ENCODE results near the gene NEK6. TPM values are rescaled to one million over a fixed set of nuclear protein-coding genes. Genes with fewer than 3 reads are reported as not detected.
"Not testable (repeated sequence)": the region's sequence is repeated elsewhere in the genome, so short reads cannot be mapped to it uniquely, and the experiment has no call there.

The NEK6 gene
- total RNA-seq, 2 donors from 2014 or later, result 77.8 to 83.4 TPM

DNA sequence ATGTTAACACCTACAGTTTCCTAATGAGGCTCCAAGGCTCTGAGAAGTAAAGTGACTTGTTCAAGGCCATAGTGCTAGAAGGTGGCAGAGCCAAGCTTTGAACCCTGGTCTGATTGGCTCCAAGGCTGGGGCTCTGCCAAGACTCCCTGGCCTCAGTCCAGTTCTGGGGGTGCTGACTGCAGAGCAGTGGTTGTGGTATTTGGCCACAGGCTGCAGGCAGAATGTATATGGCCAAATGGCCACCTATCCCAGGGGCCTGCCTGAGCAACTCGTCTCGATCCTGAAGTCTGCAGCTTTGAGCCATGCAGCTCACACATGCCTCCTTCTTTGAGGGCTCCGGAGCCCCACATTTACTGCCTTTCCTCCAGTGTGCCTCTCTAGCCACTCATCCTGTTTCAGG is 9.7 kb upstream of the NEK6 start:
- intact Hi-C loops (cut with DNase I), result no loop called here
- Histone ChIP-seq H3K9me3 (no peaks in the 10 kb centered on the region), H3K27me3 (no peaks in the 10 kb centered on the region), H3K9ac (ENCODE audit: low read depth in 2 of 2, low read length in 2 of 2) (no peak overlapping the region), H3K4me1 (peaks cover 4% of the 10 kb centered on the region), H3K36me3 (no peaks in the 10 kb centered on the region), H3K4me3 (no peak overlapping the region), H3K27ac (no peak overlapping the region)
- TF ChIP-seq, protein P1, sequence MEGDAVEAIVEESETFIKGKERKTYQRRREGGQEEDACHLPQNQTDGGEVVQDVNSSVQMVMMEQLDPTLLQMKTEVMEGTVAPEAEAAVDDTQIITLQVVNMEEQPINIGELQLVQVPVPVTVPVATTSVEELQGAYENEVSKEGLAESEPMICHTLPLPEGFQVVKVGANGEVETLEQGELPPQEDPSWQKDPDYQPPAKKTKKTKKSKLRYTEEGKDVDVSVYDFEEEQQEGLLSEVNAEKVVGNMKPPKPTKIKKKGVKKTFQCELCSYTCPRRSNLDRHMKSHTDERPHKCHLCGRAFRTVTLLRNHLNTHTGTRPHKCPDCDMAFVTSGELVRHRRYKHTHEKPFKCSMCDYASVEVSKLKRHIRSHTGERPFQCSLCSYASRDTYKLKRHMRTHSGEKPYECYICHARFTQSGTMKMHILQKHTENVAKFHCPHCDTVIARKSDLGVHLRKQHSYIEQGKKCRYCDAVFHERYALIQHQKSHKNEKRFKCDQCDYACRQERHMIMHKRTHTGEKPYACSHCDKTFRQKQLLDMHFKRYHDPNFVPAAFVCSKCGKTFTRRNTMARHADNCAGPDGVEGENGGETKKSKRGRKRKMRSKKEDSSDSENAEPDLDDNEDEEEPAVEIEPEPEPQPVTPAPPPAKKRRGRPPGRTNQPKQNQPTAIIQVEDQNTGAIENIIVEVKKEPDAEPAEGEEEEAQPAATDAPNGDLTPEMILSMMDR (IDR thresholded peaks at IDR 0.05), result no peak
- DNase-seq, result no peak

DNA sequence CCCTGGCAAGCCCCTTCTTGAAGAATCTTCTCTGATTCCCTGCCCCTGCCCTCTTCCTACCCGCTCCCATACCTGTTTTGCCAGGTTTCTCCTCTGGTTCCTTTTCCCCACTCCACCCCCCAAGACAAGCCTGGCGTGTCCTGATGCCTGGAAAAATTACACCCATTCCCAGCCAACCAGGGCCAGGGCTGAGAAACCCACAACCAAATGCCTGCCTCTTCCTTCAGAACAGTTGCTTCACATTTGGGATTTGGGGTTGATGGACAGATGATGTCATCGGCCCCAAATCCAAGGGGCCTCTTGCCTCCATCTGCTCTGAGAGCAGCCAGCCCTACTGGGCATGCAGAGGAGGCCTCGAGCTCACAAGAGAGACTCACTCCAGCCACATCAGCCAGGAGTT is 8.8 kb upstream of the NEK6 start:
- Histone ChIP-seq H3K36me3 (no peaks in the 10 kb centered on the region), H3K4me1 (no peaks in the 10 kb centered on the region), H3K9ac (ENCODE audit: low read depth in 2 of 2, low read length in 2 of 2) (no peak overlapping the region), H3K4me3 (no peak overlapping the region), H3K27me3 (no peaks in the 10 kb centered on the region), H3K9me3 (no peaks in the 10 kb centered on the region), H3K27ac (no peak overlapping the region)
- intact Hi-C loops (cut with DNase I), result no loop called here
- TF ChIP-seq, protein P1 (IDR thresholded peaks at IDR 0.05), result no peak
- no peak for DNase-seq

DNA sequence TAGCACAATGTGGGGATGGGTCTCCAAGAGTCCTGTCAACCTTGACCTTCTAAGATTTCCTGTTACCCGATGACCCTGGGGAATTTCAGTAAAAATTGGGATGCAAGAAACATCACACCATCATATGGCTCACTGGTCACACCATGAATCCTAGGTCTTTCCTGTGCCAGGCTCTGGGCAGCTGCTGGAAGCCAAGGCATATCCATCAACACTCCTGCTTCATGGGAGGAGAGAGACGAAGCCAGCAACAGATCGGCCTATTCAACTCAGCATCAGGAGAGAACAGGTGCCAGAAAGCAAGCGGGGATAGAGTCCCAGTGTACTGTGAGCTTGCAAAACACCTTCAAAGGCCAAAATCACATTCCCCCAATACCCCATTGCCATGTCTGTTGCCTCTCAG is 6.5 kb upstream of the NEK6 start:
- no peaks in the 10 kb centered on the region for H3K4me1 ChIP-seq
- H3K4me3 ChIP-seq, result no peak overlapping the region
- no peak overlapping the region for H3K27ac ChIP-seq
- TF ChIP-seq, protein P1 (IDR thresholded peaks at IDR 0.05), result no peak
- DNase-seq, result no peak
- no peaks in the 10 kb centered on the region for H3K36me3 ChIP-seq
- intact Hi-C loops (cut with DNase I), result no loop called here
- H3K9ac ChIP-seq (ENCODE audit: low read depth in 2 of 2, low read length in 2 of 2), result no peak overlapping the region
- no peaks in the 10 kb centered on the region for H3K9me3 ChIP-seq
- H3K27me3 ChIP-seq, result no peaks in the 10 kb centered on the region

DNA sequence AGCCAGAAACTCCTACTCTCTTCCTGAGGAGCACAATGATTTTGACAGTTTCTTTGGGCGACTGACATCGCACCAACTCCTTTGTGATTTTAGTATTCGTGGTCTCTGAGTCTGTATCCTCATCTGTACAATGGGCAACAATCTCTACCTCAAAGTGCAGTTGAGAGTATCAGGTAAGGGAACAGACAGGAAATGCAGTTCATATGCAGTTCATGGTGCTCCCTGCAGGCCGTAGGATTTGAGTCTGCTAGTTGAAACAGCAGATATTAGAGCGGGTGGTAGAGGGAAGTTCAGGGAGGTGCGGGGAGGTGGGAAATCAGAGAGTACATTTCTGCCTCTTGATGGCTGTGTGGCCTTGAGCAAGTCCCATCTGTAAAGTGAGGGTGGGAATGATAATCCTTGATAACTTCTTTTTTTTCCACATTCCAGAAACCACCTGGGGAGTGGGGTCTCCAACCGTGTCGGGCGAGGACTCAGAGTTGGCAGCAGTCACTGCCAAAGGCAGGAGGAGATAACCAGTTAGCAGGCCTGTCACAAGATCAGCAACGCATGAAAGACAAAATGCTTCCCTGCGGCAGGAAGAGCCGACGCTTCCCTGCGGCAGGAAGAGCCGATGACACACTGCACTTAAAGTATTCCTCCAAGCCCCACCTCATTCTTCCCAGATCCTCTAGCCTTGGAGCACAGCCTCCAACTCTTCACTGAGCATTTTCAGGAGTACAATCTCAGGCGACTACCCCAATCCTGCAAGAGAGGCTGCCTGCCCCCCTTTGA is 6.0 kb upstream of the NEK6 start:
- no peak overlapping the region for H3K9ac ChIP-seq (ENCODE audit: low read depth in 2 of 2, low read length in 2 of 2)
- no peak overlapping the region for H3K27ac ChIP-seq
- no peaks in the 10 kb centered on the region for H3K27me3 ChIP-seq
- TF ChIP-seq, protein P1 (IDR thresholded peaks at IDR 0.05), result no peak
- H3K36me3 ChIP-seq, result no peaks in the 10 kb centered on the region
- intact Hi-C loops (cut with DNase I), result no loop called here
- H3K4me1 ChIP-seq, result no peaks in the 10 kb centered on the region
- DNase-seq, result no peak
- H3K9me3 ChIP-seq, result no peaks in the 10 kb centered on the region
- no peak overlapping the region for H3K4me3 ChIP-seq

DNA sequence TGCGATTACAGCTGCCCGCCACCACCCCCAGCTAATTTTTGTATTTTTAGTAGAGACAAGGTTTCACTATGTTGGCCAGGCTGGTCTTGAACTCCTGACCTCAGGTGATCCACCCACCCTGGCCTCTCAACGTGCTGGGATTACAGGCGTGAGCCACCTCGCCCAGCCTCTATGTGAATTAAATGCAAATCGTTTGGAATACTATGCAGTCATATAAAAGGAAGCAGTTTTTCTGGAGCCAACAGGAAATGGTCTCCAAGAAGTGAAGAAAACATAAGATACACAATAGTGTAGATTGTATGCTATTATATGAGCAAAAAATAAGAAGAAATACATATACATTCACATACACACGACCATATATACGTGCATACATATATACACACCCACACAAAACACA is 4.9 kb upstream of the NEK6 start:
- H3K9ac ChIP-seq (ENCODE audit: low read depth in 2 of 2, low read length in 2 of 2); H3K4me1 ChIP-seq; H3K27ac ChIP-seq; H3K36me3 ChIP-seq; H3K4me3 ChIP-seq; DNase-seq; H3K9me3 ChIP-seq; H3K27me3 ChIP-seq; intact Hi-C loops (cut with DNase I): not testable (repeated sequence)

DNA sequence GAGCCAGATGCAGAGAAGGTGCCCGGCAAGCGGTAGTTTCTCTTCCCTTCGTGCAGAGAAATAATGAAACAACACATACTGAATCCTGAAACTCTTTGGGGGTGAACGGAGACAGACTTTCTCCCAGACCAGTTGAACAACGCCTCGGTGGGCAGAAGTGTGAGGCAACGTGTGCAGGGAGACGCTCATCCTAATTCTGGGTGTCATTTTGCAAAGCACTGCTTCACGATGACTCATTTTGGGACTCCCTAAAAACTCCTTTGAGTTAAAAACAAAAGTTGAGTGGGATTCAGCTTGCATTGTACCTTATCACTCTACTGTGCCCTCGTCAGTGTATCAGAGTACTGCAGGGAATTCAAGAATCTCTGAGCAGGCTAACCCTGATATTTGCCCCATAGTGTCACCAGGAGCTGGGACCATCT is 3.5 kb upstream of the NEK6 start:
- H3K4me1 ChIP-seq, result no peaks in the 10 kb centered on the region
- no peaks in the 10 kb centered on the region for H3K36me3 ChIP-seq
- no peak for DNase-seq
- intact Hi-C loops (cut with DNase I), result no loop called here
- no peaks in the 10 kb centered on the region for H3K9me3 ChIP-seq
- no peaks in the 10 kb centered on the region for H3K27me3 ChIP-seq
- TF ChIP-seq, protein P1 (IDR thresholded peaks at IDR 0.05), result no peak
- H3K27ac ChIP-seq, result no peak overlapping the region
- H3K9ac ChIP-seq (ENCODE audit: low read depth in 2 of 2, low read length in 2 of 2), result no peak overlapping the region
- no peak overlapping the region for H3K4me3 ChIP-seq

Measured in colonic mucosa (tissue), 4 donors.